NCI-H1930 (cell line): Measurements from ENCODE around the gene NAP1L1.
A peak's percentile ranks its signal among the peaks of the same experiment; 100 is the strongest.

Experiments
- DNase-seq, 2 experiments: peaks; one replicate each; lab custom pipeline; 2025; lab: John Stamatoyannopoulos, UW

The NAP1L1 gene

GRCh38 chr12:76037130-76038103 lies 47.1 kb downstream of the NAP1L1 start:
- DNase-seq: peak in 1 of 2 experiments; percentile 37

DNA sequence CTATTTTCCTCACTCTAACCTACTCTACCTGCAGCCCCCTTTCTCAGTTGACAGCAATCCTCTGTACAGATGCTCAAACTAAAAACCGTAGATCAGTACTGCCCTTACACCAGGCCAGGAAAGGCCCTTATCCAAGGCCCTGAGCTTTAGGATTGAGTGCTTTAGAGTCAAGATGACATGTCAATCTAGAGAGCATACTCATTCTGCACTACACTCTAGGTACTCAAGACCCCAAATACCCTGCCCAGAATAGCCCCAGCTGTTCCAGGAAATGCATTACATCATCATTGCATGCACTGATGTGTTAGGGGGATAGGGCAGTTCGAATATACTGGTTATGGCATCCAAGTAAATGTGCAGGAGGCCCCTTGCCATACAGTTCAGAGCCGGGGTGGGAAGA lies 49.4 kb downstream of the NAP1L1 start:
- DNase-seq: no peak

DNA sequence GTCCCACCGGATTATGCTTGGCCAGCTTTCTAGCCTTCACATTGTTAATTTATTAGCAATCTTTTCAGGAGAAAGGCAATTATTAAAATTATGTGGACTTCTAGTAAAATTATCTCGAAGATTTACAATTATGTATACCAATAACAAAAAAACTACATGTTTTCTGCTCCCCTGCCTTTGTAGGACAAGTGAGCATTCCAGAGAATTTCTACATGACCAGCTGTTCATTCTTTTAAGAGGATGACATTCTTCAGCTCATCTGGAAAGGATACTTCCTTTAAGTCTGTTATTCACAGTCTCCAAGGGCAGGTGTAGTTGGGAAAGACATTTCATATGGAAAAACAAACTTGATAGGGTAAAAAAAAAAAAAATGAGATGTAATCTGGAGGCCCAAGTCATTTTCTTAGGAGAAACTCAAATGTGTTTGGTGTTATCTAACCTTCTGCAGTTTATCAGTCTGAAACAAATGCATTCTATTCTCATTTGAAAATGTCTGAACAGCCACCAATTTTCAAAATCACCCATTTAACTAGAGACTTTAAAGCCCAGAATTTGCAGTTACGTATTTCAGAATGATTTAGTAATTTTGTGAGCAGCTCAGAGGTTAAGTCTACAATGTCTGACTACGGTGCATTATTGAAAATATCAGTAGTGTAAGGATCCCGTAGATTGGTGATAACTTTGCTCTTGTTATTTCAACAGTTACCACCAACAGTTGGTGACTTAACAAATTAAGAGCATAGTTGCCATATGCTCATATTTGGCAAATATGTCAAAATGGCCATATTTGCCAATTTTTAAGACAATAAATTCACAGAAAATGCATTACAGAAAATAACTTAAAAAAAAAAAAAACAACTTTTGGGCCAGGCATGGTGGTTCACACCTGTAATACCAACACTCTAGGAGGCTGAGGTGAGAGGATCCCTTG lies 51.1 kb downstream of the NAP1L1 start:
- no peak for DNase-seq

DNA sequence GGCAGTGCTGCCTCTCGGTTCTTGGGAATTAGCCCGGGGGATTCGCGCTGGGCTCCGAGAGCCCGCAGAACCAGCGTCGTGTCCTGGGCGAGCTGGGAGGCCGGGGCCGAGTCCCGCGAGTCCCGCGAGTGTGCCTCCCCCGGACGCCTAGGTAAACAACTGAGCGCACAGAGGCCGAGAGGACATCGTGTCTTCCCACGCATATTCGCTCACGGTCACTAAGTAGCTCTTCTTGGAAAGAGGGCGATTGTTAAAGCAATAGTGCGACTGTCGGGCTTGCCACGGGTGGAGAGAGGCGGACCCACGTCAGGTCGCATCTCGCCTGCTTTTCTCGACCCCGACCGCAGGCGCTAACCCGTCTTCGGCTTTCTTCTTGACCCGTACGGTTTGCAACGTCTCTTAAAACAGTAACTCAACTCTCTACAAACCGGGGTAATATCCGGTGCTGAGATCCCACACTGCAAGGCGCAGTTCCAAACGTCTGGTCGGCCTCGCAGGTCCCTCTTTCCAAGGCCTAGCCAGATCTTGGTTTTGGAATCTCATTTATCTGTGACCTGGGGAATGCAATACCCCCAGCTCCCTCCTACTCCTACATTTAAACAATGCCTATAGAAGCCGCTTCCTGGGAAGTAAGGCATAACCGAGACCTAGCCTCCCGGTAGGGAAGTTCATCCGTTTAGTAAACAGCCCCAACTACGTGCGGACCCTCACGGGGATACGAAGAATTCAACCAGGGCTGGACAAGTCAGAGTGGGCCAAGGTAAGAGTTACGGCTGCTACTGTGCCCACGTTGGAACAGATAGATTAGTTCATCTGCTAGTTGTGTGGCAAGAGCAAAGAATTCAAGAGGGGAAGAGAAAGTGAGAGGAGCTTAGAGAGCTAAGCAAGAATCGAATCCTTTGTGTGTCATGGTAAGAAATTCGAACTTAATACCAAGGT lies 52.2 kb downstream of the NAP1L1 start:
- no peak for DNase-seq

DNA sequence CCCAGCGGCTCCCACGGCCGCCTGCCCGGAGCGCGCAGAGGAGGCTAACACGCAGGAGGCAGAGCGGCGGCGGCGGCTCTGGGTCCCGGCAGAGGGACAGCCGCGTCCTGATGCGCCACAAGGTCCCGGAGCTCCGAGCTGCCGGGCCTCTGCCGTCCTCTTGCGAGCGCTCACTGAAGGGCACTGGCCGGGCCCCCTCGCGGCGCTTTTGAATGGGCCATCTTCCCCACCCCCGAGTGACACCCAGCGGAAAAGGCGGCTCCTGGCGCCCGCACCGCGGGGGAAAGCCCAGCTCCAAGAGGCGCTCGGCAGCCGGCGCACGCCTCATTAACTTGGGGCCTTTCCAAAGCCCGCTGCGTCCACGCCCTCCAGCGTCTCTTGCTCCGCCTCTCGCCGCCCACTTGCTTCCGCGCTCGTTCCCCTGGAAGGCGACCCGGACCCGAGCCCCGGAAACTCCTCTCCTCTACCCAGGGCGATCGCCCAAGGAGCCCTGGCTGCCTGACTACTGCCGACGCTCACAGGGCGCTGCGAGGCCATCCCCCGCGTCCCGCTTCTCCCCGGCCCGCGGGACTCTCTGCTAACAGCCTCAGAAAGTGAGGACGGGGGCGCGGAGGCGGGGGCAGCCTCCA lies 53.0 kb downstream of the NAP1L1 start, which contains the start of gene PHLDA1:
PHLDA1 (minus strand) TSS at position 363 of the 629 bp plus-strand sequence.
- peak; percentile 81 to 82 for DNase-seq

- DNase-seq: no peak
Observed at GRCh38 chr12:76031081-76031413, 53.4 kb downstream of the NAP1L1 start.

GRCh38 chr12:76030341-76031080 lies 54.0 kb downstream of the NAP1L1 start:
- DNase-seq: peak; percentile 17 to 29

- DNase-seq: no peak
Observed at GRCh38 chr12:76029982-76030340, 54.5 kb downstream of the NAP1L1 start.

GRCh38 chr12:76028571-76029277 lies 55.8 kb downstream of the NAP1L1 start:
- no peak for DNase-seq

GRCh38 chr12:76026643-76027063 lies 57.8 kb downstream of the NAP1L1 start:
- no peak for DNase-seq

GRCh38 chr12:76025601-76026575 lies 58.6 kb downstream of the NAP1L1 start:
- no peak for DNase-seq

- no peak for DNase-seq
Observed at GRCh38 chr12:76024942-76025600, 59.4 kb downstream of the NAP1L1 start.

- no peak for DNase-seq
Observed at GRCh38 chr12:76024102-76024781, 60.2 kb downstream of the NAP1L1 start.

DNA sequence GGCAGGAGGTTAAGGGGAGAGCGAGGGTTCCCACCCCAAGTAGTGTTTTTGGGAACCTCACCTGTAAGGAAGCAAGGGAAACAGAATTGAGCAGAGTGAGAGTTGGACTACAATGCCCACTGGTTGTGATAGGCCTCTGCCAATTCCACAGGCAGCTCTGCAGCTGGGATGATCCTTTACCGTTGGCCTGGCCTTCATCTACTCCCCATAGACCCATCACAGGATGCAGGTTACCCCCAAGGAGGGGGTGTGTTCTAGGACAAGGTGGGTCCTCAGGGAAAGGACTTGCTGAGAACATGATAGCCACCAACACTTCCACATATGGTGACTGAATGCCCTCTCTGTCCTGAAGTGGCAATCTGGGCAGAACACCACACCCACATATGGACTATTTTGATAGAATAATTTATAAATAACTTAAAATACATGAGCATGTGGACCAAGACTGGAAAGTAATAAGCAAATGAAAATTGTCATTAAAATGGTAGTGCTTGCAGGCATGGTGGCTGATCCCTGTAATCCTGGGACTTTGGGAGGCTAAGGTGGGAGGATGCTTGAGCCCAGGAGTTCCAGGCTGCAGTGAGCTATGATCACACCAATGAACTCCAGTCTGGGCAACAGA lies 61.3 kb downstream of the NAP1L1 start:
- no peak for DNase-seq

- peak in 1 of 2 experiments; percentile 45 for DNase-seq
Observed at GRCh38 chr12:76022506-76022905, 62.0 kb downstream of the NAP1L1 start.

DNA sequence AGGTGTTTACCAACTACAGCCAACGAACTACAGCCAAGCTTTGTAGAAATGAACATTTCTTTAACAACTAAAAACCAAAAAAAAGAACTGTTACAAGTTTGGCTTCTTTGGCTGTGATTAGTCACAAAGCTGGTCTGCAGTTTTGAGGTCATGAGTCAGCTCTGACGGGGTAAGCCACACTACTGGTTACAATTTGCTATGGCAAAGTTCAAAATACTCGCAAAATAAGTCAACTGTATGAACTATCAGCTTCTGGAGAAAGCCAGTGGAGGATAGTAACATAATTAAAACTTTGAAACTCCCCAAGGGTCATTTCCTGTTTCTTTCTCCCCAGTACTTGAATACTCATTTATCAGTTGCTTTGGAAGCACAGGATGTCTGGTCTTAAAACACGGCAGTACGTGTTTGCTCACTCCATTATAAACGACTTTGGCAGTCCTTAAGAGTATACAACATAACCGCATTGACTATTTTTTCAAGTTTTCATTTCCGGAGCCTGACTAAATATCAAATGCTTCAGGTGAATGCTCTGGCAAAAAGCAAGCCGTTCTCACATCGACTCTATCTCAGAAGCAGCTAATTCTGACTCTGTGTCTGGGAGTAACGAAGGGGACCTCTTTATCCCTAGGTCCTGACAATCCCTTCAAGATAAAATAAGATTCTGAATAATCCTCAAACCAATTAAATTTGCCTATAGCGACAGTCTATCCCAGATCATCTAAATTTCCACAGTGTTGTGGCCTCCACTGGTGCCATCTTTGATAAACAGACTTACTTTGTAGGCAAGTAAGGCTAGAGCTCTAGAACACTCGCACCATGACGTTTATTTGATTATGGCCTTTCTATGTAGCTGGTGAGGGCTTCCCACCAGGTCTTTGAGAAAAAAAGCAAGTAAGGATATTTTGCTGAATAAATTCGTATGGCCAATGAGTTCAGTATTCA lies 63.5 kb downstream of the NAP1L1 start:
- no peak for DNase-seq
